GM08714 (cell line): ENCODE data around the gene NHLRC1.

ENCODE experiments used
- H3K4me3 ChIP-seq: fragments of 200-500 bp; sonication (Bioruptor generic); 2 replicates; pipeline ENCODE4 v1.5.1; 2014; ENCODE audit warnings: mild to moderate bottlenecking, low read length, inconsistent platforms
- ZNF274 ChIP-seq: IDR thresholded peaks from 2 replicates; pipeline ENCODE4 v1.6.1; 2012; ENCODE audit warnings: mild to moderate bottlenecking, low read depth, low read length

The NHLRC1 gene

DNA sequence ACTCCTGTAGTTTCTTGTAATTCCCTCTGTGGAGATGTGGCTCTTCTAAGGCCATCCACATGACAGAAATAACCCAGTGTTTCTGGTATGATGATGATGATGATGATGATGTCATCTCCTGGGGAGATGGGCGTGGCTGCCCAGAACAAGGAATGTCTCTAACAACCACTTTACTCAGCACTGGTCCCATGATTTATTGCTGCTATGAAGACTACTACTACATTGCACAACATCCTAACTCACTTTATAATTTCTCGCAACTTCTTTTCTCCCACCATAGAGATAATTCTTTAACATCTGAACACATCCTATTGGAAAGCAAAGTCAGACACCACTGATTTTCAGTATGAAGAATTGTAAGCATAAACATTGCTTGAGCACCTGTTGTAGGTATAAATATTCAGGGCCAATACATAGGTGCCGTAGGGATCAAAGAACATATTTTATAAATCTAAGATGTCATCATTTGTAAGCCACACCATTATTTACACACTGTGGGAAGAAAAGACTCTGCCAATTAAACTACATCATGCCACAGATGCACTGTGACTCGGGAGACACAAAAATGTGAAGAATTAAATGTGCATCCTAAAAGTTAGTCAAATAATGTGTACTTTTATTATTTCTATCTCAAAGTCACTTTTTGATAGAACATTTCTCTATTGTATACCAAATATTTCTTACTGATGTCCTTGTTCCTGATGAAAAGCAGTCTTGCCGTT, 26.0 kb upstream of the NHLRC1 start:
- no peak overlapping the region for H3K4me3 ChIP-seq
- TF ChIP-seq ZNF274: no peak

DNA sequence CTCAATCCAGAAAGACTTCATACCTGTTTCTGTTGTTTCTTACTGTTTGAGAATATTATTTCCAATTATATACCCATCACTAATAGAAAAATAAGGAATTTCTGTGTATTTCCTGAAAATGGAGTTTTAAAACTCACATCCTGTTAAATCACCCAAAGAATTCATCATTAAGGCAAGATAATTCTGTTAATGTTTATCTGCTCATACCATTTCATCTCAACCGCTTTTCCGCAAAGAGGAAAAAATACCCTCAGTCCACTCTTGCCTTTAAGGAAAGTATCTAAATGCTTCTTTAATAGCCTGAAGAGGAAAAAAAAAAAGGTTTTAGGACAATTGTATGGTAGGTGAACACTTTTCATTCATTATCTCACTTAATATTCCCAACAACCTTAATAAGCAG, 25.1 kb upstream of the NHLRC1 start:
- no peak overlapping the region for H3K4me3 ChIP-seq
- TF ChIP-seq ZNF274: no peak

DNA sequence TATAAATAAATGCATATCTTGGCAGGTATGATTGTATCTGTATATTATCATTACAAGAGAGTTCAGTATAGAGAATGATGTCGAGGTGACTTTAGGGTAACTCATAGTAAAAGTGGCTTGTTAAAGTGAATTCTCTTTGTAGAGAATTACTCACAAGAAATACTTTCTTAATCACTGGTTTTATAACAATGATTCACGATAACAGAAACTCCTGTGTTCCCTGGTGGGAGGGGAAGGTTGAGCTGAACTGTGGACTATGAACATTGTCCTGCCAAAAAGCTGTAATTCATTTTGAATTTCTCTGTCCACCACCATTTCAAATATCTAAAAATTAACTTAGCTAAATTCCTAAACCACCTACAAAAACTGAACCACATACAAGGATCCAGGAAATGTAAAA, 24.7 kb upstream of the NHLRC1 start:
- no peak for TF ChIP-seq ZNF274
- H3K4me3 ChIP-seq: no peak overlapping the region

DNA sequence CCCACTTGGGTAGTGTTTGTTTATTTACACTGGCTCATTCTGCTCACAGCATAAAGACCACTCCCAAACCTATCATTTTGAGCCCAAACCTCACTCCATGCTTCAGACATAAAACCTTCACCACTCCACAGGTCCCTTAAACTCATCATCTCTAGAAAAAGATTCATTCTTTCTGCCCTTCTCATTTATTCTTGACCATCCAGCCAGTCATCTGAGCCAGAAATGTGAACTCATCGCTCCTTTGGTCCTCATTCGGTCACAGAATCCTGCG, 20.0 kb upstream of the NHLRC1 start:
- H3K4me3 ChIP-seq: no peak overlapping the region
- no peak for TF ChIP-seq ZNF274

DNA sequence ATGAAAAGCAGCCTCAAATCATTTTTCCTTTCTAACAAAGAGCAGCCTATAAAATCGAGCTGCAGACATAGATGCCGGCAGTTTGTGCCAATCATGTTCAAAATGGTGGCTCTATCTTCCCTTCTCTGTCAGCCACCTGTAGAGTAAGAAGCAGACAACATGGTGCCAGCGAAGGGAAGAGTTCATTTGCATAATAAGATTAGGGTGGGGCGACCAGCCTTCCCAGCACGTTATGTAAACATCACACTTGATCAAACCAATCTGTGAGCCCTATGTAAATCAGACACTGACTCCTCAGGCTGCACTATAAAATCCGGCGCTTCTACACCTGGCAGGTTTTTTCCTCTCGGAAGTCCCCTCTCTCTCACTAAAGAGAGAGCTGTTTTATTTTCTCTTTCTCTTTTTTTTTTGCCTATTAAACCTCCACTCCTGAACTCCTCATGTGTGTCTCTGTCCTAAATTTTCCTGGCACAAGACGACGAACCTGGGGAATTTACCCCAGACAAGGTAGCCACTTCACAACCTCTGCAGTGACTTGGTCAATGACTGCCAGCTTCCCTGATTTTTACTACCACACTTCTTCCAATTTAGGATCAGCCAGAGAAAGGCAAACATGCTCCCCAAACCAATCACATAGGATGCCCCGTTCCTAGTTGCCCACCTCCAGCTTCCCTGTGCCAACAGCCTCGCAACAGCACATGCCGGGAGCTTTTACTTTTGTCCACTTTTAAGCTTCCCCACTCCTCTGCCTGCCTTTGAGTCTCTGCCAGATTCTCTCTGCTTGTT, 19.5 kb upstream of the NHLRC1 start:
- no peak overlapping the region for H3K4me3 ChIP-seq
- TF ChIP-seq ZNF274: no peak

DNA sequence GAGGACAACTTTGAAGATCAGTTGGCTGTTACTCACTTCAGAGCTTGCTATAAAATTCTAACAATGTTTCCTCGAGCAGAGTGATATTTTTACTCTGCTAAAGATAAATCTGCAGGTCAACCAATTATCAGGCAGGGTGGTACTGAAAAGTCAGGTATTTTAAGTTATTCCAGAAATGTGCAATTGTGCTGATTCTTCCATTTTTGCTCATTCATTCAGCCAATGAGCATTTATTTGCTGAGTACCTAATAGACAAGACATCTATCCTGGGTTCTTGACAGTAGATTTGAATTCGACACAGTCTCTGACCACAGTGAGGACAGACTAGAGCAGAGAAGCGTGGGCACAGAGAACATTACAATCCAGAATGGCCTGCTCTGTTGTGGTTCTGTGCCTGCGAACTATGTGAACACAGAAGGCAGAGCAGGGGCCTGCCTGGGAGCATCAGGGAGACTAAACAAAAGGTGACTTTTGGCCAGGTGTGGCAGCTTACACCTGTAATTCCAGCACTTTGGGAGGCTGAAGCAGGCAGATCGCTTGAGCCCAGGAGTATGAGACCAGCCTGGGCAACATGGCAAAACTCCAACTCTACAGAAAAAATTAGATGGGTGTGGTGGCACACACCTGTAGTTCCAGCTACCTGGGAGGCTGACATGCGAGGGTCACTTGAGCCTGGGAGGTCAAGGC, 17.6 kb upstream of the NHLRC1 start:
- H3K4me3 ChIP-seq: no peak overlapping the region
- TF ChIP-seq ZNF274: no peak

DNA sequence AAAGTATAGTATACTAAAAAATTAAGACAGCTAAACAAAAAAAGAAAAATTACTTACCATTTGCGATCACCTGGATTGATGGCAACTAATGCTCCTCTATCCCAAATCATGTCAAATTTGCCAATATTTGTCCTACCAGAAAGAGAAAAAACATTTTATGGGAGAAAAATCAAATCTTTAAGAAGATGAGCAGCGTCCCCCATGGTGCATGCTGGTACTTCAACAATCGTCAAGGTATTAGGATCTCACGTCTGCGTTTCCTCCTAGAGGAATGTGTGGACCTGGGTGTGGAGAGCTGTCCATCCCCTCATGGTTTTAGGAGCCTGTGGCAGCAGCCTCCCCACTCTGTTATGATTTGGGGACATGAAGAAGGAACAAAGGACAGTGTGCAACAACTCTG, 16.4 kb upstream of the NHLRC1 start:
- no peak overlapping the region for H3K4me3 ChIP-seq
- TF ChIP-seq ZNF274: no peak

DNA sequence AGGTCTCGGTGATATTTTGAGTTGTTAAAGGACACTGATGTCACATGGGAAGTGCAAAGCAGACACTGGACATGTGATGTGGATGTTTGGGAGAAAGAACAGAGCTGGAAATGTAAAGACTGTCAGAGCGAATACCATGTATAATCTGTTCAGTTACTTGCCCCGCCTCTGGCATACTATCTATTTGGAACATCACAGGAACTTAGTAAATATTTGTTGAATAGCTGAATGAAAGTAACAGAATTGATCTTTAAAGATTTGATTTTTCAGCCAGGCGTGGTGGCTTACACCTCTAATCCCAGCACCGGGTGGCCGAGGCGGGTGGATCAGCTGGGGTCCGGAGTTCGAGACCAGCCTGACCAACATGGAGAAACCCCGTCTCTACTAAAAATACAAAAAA, 13.8 kb upstream of the NHLRC1 start:
- TF ChIP-seq ZNF274: no peak
- no peak overlapping the region for H3K4me3 ChIP-seq

DNA sequence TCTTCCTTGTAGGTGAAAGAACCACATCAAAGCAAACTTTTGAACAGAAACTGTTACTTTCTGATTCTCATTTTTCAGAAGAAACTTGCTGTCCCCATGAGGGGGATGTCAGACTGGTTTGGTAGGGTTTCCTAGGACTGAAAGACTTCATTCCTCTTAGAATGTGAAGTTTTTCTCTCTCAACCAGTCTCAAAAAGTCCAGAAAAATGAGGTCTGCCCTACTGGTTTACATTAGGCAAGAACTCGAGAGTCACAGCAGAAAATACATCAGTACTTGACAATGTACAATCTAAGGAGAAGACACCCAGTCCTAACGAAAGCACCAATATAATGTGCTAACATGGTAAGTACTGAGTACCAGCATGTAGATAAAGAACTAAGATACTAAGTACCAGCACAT, 12.7 kb upstream of the NHLRC1 start:
- TF ChIP-seq ZNF274: no peak
- H3K4me3 ChIP-seq: no peak overlapping the region

DNA sequence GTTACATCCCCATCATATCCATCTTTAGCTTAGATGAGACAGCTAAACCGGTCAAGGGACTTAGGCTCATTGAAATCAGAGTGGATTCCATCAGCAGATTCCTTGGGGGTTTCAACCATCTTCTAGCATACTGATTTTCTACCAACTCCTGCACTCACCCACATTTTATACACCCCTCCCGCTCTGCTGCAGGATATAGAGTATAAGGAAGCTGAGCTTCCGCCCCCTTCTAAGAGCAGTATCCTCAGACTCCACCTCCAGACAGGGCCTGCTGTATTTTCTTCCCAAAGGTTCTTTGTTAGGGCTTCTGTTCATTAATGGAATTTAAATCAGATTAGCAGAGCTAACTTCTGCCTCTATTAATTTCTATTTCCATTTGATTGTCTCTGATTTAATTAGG, 9.9 kb upstream of the NHLRC1 start:
- no peak for TF ChIP-seq ZNF274

DNA sequence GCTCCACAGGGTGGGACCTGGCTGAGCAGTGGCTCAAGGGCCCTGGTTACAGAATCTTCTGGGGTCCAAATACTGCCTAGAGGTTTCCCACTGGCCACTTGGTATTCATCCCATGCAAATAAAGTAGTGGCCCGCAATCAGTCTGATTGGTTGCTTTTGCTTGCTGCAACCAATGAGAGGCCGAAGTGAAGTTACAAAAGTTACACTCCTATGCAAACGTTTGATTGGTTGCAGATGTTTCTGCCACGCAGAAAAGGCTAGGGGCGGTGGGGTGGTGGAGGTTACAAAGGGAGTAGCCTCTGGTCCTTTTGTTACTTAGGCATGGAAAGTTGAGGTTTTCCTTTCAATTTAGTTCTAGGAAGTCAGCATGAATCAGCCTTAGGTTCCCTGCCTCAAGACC, 3.6 kb upstream of the NHLRC1 start:
- TF ChIP-seq ZNF274: no peak
- H3K4me3 ChIP-seq: no peak overlapping the region

More for the DNA sequence above, 9.9 kb upstream of the NHLRC1 start:
- no peak overlapping the region for H3K4me3 ChIP-seq

DNA sequence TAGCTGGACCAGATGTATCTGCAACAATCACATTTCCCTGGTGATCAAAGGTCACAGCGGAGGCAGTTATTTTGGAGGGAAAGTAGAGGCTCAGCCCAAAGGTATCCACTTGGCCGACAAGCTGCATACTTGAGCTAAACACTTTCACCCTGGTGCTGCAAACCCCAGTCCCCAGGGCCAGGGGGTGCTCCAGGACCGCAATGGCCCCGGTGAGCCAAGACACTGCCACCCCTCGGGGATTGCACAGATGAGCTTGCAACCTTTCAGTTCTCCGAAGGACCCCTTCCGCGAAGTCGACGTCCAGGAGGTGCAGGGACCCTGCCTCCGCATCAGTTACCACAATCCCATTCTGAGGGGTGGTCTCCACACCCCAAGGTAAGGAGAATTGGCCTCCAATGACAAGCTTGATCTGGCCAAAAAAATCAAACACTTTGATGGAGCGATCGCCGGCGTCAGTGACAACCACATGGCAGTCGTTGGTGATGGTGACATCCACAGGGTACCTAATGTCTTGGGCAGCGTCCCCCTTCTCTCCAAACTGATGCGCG, 823 bp downstream of the NHLRC1 start:
- TF ChIP-seq ZNF274: no peak
- H3K4me3 ChIP-seq: no peak overlapping the region; the same call in 1 of the 2 replicates

DNA sequence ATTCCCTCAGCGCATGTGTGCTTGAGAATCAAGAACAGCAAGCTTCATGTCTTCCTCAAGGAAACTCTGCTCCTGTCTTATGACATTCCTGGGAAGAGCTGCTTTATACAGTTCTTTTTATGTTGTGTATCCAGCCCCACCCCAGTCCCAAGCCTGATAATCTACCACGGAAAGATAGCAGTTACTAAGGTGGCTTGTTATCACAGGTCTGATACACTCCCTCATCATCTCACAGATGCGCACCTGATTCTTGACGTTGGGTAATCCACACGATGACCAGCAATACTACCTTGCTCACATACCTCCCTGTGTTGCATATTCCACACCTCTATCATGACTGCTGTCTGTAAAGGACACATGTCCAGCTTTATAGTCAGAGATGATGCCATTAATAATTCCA, 3.2 kb downstream of the NHLRC1 start:
- no peak overlapping the region for H3K4me3 ChIP-seq
- TF ChIP-seq ZNF274: no peak

DNA sequence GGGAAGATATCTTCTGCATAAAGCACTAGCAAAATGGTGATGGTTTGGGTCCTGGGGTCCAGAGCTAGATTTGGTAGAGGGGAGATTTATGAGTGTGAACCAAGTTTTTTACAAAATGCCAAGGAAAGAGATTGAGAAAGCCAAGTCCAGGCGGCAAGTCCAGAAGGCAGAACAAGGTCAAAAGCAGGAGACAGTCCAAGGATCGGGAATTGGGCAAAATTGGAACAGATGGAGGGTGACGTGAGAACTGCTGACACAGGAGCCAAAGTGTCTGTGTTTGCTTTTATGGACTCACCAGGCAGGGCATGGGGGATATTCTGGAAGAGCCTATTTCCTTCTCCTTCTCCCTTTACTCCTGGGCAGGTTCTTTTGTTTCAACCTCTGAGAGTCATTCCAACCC, 4.1 kb downstream of the NHLRC1 start:
- H3K4me3 ChIP-seq: no peak overlapping the region
- TF ChIP-seq ZNF274: no peak

DNA sequence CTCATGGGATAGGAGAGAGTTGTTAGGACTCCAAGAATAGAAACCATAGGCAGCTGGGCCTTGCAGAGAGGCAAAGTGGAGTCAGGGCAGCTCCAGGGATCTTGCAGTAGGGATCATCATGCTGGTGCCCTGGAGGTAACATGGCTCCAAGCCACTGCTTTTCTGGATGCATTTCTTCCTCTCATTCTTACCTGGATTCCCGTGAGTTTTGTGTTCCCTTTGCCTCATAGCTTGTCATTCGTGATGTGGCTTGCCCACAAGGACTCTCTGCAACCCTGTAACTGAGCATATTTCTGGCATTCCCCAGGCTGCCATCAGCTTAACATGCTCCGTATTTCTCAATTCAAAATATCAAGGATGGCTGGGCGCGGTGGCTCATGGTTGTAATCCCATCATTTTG, 5.3 kb downstream of the NHLRC1 start:
- H3K4me3 ChIP-seq: no peak overlapping the region
- no peak for TF ChIP-seq ZNF274
